ENCODE data around the gene TLCD1. TPM values are rescaled to one million over a fixed set of nuclear protein-coding genes. Genes with fewer than 3 reads are reported as not detected.

Gene TLCD1
- total and polyA plus RNA-seq, 4 experiments from 2014 or later: 0.52 to 2.2 (median 1.0) TPM; not detected in 1

- H3K4me1 Mint-ChIP-seq: peaks cover 3 to 6% (median 5%) of the 10 kb centered on the region in 4 donors
- H3K27me3 ChIP-seq (ENCODE audit: insufficient read depth, low read length): no peaks in the 10 kb centered on the region
- no peaks in the 10 kb centered on the region for H3K27me3 Mint-ChIP-seq
- CTCF ChIA-PET (ENCODE audit: partially characterized antibody): interaction anchor here (0.6 to 13.1 kb wide), 14 partner anchors 11 to 1521 kb away, joined by 3 to 492 read pairs (median 4); partner anchors contain the start of genes NEK8, PHF12, PROCA1 and RPL23A
- H3K4me3 Mint-ChIP-seq: no peak overlapping the region
- no peak overlapping the region for H3K4me3 ChIP-seq (ENCODE audit: low read length in 2 of 2)
- no peaks in the 10 kb centered on the region for H3K4me1 ChIP-seq (ENCODE audit: insufficient read depth, low read length)
- DNase-seq: no peak
- no peaks in the 10 kb centered on the region for H3K9me3 Mint-ChIP-seq
- H3K36me3 Mint-ChIP-seq: peaks cover 0 to 28% of the 10 kb centered on the region in 2 donors
- peaks cover 23% of the 10 kb centered on the region for H3K36me3 ChIP-seq (ENCODE audit: insufficient read depth, low read length)
- no peak overlapping the region for H3K27ac ChIP-seq (ENCODE audit: low read depth, low read length)
- POLR2A ChIA-PET (ENCODE audit: partially characterized antibody): interaction anchor here (0.6 to 19.4 kb wide), 4 partner anchors 12 to 183 kb away, joined by 3 to 528 read pairs (median 3); partner anchors contain the start of genes NEK8, PROCA1, RPL23A and TLCD1
- intact Hi-C loops (cut with micrococcal nuclease): no loop called here
- H3K9me3 ChIP-seq (ENCODE audit: control insufficient read depth in 1 of 2, low read length in 2 of 2): no peaks in the 10 kb centered on the region
- peak overlapping the region in 1 of 7 donors; percentile 23 for H3K27ac Mint-ChIP-seq
These were observed 25.8 kb upstream of the TLCD1 start for GRCh38 chr17:28751600-28752366.

- CTCF ChIA-PET (ENCODE audit: partially characterized antibody): interaction anchor here (0.6 to 13.1 kb wide), 27 partner anchors 8 to 1522 kb away, joined by 3 to 492 read pairs (median 4); partner anchors contain the start of genes BLTP2, NEK8, PHF12 and PROCA1
- POLR2A ChIA-PET (ENCODE audit: partially characterized antibody): interaction anchor here (0.6 to 19.4 kb wide), 9 partner anchors 20 to 202 kb away, joined by 3 to 528 read pairs (median 3); partner anchors contain the start of genes NEK8, PROCA1, RPL23A and TLCD1
- Histone ChIP-seq H3K4me3 (ENCODE audit: low read length in 2 of 2) (no peak overlapping the region), H3K27me3 (ENCODE audit: insufficient read depth, low read length) (no peaks in the 10 kb centered on the region), H3K36me3 (ENCODE audit: insufficient read depth, low read length) (peaks cover 23% of the 10 kb centered on the region), H3K27ac (ENCODE audit: low read depth, low read length) (peak overlapping the region; percentile 10), H3K4me1 (ENCODE audit: insufficient read depth, low read length) (peaks cover 13% of the 10 kb centered on the region), H3K9me3 (ENCODE audit: control insufficient read depth in 1 of 2, low read length in 2 of 2) (no peaks in the 10 kb centered on the region)
- peak overlapping the region in 6 of 7 donors; percentile 17 to 85 (median 70) for H3K27ac Mint-ChIP-seq
- H3K4me3 Mint-ChIP-seq: peak overlapping the region in 1 of 8 donors; percentile 49
- no peaks in the 10 kb centered on the region for H3K9me3 Mint-ChIP-seq
- H3K27me3 Mint-ChIP-seq: no peaks in the 10 kb centered on the region
- peaks cover 7 to 18% (median 11%) of the 10 kb centered on the region in 4 donors for H3K4me1 Mint-ChIP-seq
- DNase-seq: peak; percentile 82 to 89 (median 85)
- intact Hi-C loops (cut with micrococcal nuclease): loop anchor here (1.0 kb wide), 2 partner anchors 23 to 103 kb away; no protein-coding TSS in a partner anchor
- peaks cover 0 to 20% of the 10 kb centered on the region in 2 donors for H3K36me3 Mint-ChIP-seq
These were observed 24.4 kb upstream of the TLCD1 start for GRCh38 chr17:28750178-28751047.

GRCh38 chr17:28749516-28750177 is 23.6 kb upstream of the TLCD1 start:
- Histone ChIP-seq H3K27ac (ENCODE audit: low read depth, low read length) (peak overlapping the region; percentile 10), H3K4me1 (ENCODE audit: insufficient read depth, low read length) (peaks cover 21% of the 10 kb centered on the region), H3K9me3 (ENCODE audit: control insufficient read depth in 1 of 2, low read length in 2 of 2) (no peaks in the 10 kb centered on the region), H3K4me3 (ENCODE audit: low read length in 2 of 2) (no peak overlapping the region), H3K36me3 (ENCODE audit: insufficient read depth, low read length) (peaks cover 23% of the 10 kb centered on the region), H3K27me3 (ENCODE audit: insufficient read depth, low read length) (no peaks in the 10 kb centered on the region)
- H3K36me3 Mint-ChIP-seq: peaks cover 0 to 22% of the 10 kb centered on the region in 2 donors
- POLR2A ChIA-PET (ENCODE audit: partially characterized antibody): interaction anchor here (0.6 to 19.4 kb wide), 6 partner anchors 19 to 202 kb away, joined by 3 to 528 read pairs (median 3); partner anchors contain the start of genes NEK8, PROCA1, RPL23A and TLCD1
- no peaks in the 10 kb centered on the region for H3K27me3 Mint-ChIP-seq
- CTCF ChIA-PET (ENCODE audit: partially characterized antibody): interaction anchor here (0.6 to 13.1 kb wide), 21 partner anchors 9 to 382 kb away, joined by 3 to 492 read pairs (median 4); partner anchors contain the start of genes BLTP2, NEK8, PHF12 and PROCA1
- no peaks in the 10 kb centered on the region for H3K9me3 Mint-ChIP-seq
- H3K27ac Mint-ChIP-seq: peak overlapping the region in 6 of 7 donors; percentile 17 to 85 (median 70)
- H3K4me3 Mint-ChIP-seq: peak overlapping the region in 1 of 8 donors; percentile 49
- no peak for DNase-seq
- peaks cover 8 to 26% (median 15%) of the 10 kb centered on the region in 4 donors for H3K4me1 Mint-ChIP-seq
- intact Hi-C loops (cut with micrococcal nuclease): loop anchor here (1.0 kb wide), 2 partner anchors 22 to 102 kb away; no protein-coding TSS in a partner anchor

- no peak overlapping the region for H3K4me3 ChIP-seq (ENCODE audit: low read length in 2 of 2)
- H3K9me3 Mint-ChIP-seq: no peaks in the 10 kb centered on the region
- ChIA-PET POLR2A (ENCODE audit: partially characterized antibody) (interaction anchor here (0.8 to 19.4 kb wide), 3 partner anchors 19 to 203 kb away, joined by 3 to 528 read pairs (median 4); partner anchors contain the start of genes NEK8, RPL23A and TLCD1), CTCF (ENCODE audit: partially characterized antibody) (interaction anchor here (1.0 to 13.1 kb wide), 11 partner anchors 14 to 383 kb away, joined by 3 to 492 read pairs (median 4); partner anchors contain the start of genes BLTP2, NEK8, PHF12 and PROCA1)
- peaks cover 10 to 29% (median 17%) of the 10 kb centered on the region in 4 donors for H3K4me1 Mint-ChIP-seq
- peak overlapping the region in 5 of 7 donors; percentile 50 to 92 (median 62) for H3K27ac Mint-ChIP-seq
- no peaks in the 10 kb centered on the region for H3K27me3 Mint-ChIP-seq
- no peaks in the 10 kb centered on the region for H3K9me3 ChIP-seq (ENCODE audit: control insufficient read depth in 1 of 2, low read length in 2 of 2)
- H3K27ac ChIP-seq (ENCODE audit: low read depth, low read length): no peak overlapping the region
- no peak for DNase-seq
- intact Hi-C loops (cut with micrococcal nuclease): no loop called here
- H3K36me3 Mint-ChIP-seq: peaks cover 0 to 22% of the 10 kb centered on the region in 2 donors
- peaks cover 21% of the 10 kb centered on the region for H3K4me1 ChIP-seq (ENCODE audit: insufficient read depth, low read length)
- H3K36me3 ChIP-seq (ENCODE audit: insufficient read depth, low read length): peaks cover 23% of the 10 kb centered on the region
- H3K27me3 ChIP-seq (ENCODE audit: insufficient read depth, low read length): no peaks in the 10 kb centered on the region
- no peak overlapping the region for H3K4me3 Mint-ChIP-seq
These were observed 23.0 kb upstream of the TLCD1 start for GRCh38 chr17:28748852-28749515.

- ChIA-PET CTCF (ENCODE audit: partially characterized antibody) (interaction anchor here (0.9 to 13.1 kb wide), 5 partner anchors 15 to 154 kb away, joined by 3 to 492 read pairs (median 6); partner anchors contain the start of genes NEK8, RPL23A and TLCD1), POLR2A (ENCODE audit: partially characterized antibody) (interaction anchor here (19.4 kb wide), 1 partner anchor 24 kb away, joined by 528 read pairs; the partner anchor contains the start of genes NEK8, RPL23A and TLCD1)
- intact Hi-C loops (cut with micrococcal nuclease): no loop called here
- peak overlapping the region in 2 of 8 donors; percentile 25 to 57 for H3K4me3 Mint-ChIP-seq
- peak overlapping the region in 5 of 7 donors; percentile 57 to 92 (median 77) for H3K27ac Mint-ChIP-seq
- Histone ChIP-seq H3K4me1 (ENCODE audit: insufficient read depth, low read length) (peaks cover 26% of the 10 kb centered on the region), H3K27ac (ENCODE audit: low read depth, low read length) (no peak overlapping the region), H3K36me3 (ENCODE audit: insufficient read depth, low read length) (peaks cover 23% of the 10 kb centered on the region), H3K4me3 (ENCODE audit: low read length in 2 of 2) (no peak overlapping the region), H3K9me3 (ENCODE audit: control insufficient read depth in 1 of 2, low read length in 2 of 2) (no peaks in the 10 kb centered on the region), H3K27me3 (ENCODE audit: insufficient read depth, low read length) (no peaks in the 10 kb centered on the region)
- H3K4me1 Mint-ChIP-seq: peaks cover 10 to 29% (median 18%) of the 10 kb centered on the region in 4 donors
- DNase-seq: no peak
- H3K27me3 Mint-ChIP-seq: no peaks in the 10 kb centered on the region
- H3K9me3 Mint-ChIP-seq: no peaks in the 10 kb centered on the region
- peaks cover 0 to 22% of the 10 kb centered on the region in 2 donors for H3K36me3 Mint-ChIP-seq
These were observed 22.0 kb upstream of the TLCD1 start for GRCh38 chr17:28747801-28748750.
